ENCODE results near the gene TPM2. TPM values are rescaled to one million over a fixed set of nuclear protein-coding genes. Genes with fewer than 3 reads are reported as not detected.

TPM2 gene
- total RNA-seq, 2 donors from 2014 or later, result 1.4 to 5.9 TPM

DNA sequence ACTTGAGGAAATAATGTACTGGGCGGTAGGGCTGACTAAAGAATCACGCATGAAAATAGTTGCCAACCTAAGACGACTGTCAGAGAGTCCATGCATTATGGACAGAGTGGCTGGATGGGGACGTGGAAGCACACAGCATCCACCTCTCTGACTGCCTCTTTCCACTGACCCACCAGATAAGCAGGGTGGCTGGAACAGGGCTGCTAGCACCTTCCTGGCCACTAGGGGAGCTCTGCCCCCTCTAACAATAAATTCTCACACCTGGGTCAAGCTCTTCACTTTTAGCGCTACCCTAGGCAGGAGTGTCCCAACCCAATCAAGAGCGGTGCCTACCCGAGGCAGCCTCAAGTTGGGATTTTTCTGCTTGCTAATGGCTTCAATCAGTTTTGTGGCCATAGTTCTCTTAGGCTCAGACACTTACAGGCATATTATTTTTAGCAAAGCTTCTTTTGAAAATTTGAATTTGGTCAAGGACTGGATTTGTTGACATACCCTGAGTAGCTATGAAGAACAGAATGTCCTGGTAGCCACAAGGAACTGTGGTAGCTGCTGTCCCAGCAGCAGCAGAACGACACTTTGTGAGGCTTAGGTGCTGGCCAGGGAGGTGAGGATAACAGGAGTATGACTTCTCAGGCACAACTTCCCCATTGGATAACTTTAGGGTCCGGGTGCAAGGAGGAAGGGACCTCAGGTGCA, 6.9 kb upstream of the TPM2 start:
- Mint-ChIP-seq H3K27ac (peak overlapping the region in 1 of 2 donors; percentile 17), H3K36me3 (peaks cover 9% of the 10 kb centered on the region), H3K4me1 (ENCODE audit: low read depth in 2 of 2) (peaks cover 8 to 18% of the 10 kb centered on the region in 2 donors), H3K9me3 (no peaks in the 10 kb centered on the region), H3K27me3 (no peaks in the 10 kb centered on the region), H3K4me3 (no peak overlapping the region)
- peak; percentile 81 to 84 for ATAC-seq
- DNase-seq (ENCODE audit: low spot score), result peak; percentile 69

- no peak for DNase-seq (ENCODE audit: low spot score)
- Mint-ChIP-seq H3K4me3 (no peak overlapping the region), H3K4me1 (ENCODE audit: low read depth in 2 of 2) (peaks cover 14 to 20% of the 10 kb centered on the region in 2 donors), H3K27me3 (no peaks in the 10 kb centered on the region), H3K9me3 (no peaks in the 10 kb centered on the region), H3K36me3 (peaks cover 9% of the 10 kb centered on the region), H3K27ac (no peak overlapping the region)
- no peak for ATAC-seq
These were observed 6.2 kb upstream of the TPM2 start for GRCh38 chr9:35695943-35696401.

DNA sequence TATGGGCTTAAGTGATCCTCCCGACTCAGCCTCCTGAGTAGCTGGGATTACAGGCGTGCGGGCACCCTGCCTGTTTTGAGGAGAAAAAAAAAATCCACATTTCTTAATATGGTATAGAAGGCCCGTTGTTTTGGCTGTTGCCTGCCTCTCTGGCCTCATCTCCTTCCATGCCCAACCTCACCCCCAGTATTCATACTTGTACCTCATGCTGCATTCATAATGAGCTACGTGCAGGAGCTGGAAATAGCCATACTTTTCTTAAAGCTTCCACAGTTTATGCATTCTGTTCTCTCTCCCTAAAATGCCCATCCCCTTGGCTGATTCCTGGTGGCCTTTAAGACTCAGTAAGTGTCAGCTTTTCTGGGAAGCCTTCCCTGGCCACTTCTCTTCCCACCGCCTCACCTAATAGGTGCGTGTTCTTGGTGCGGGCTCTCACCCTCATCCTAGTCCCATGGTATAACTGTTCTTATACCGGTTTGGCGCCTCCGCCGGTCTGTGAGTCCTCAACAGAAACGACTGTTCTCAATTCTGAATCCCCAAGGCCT, 2.1 kb upstream of the TPM2 start:
- no peak for DNase-seq (ENCODE audit: low spot score)
- H3K27me3 Mint-ChIP-seq, result no peaks in the 10 kb centered on the region

DNA sequence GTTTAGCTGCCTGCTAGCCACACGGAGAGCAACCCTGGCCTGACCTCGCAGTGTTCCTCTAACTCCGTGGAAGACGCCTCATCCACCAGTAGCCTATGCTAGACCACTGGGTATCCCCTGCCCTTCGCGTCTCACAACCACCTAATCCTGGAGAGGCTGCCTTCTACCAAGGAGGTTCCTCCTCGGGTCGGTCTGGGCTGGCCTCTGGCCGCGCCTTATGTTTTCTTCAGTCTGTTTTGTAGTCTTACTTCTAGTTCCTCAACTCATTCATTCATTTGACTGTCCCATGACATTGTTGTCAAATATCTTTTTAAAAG, 1.6 kb upstream of the TPM2 start:
- Mint-ChIP-seq H3K36me3 (no peaks in the 10 kb centered on the region), H3K9me3 (no peaks in the 10 kb centered on the region), H3K27me3 (no peaks in the 10 kb centered on the region), H3K4me3 (peak overlapping the region; percentile 91), H3K4me1 (ENCODE audit: low read depth in 2 of 2) (peaks cover 6 to 16% of the 10 kb centered on the region in 2 donors), H3K27ac (peak overlapping the region; percentile 16 to 58)
- ATAC-seq (peak in 1 of 2 donors; percentile 47), DNase-seq (ENCODE audit: low spot score) (no peak)

More for the DNA sequence above, 2.1 kb upstream of the TPM2 start:
- Mint-ChIP-seq H3K27ac (peak overlapping the region; percentile 16 to 58), H3K4me3 (peak overlapping the region; percentile 91), H3K4me1 (ENCODE audit: low read depth in 2 of 2) (peaks cover 11 to 21% of the 10 kb centered on the region in 2 donors), H3K36me3 (peaks cover 4% of the 10 kb centered on the region), H3K9me3 (no peaks in the 10 kb centered on the region)
- no peak for ATAC-seq

- Mint-ChIP-seq H3K36me3 (no peaks in the 10 kb centered on the region), H3K4me3 (peak overlapping the region; percentile 91), H3K4me1 (ENCODE audit: low read depth in 2 of 2) (peaks cover 5 to 16% of the 10 kb centered on the region in 2 donors), H3K9me3 (no peaks in the 10 kb centered on the region), H3K27me3 (no peaks in the 10 kb centered on the region), H3K27ac (peak overlapping the region; percentile 16 to 58)
- peak; percentile 65 to 69 for ATAC-seq
- no peak for DNase-seq (ENCODE audit: low spot score)
These were observed 1.0 kb upstream of the TPM2 start for GRCh38 chr9:35690614-35691333.

DNA sequence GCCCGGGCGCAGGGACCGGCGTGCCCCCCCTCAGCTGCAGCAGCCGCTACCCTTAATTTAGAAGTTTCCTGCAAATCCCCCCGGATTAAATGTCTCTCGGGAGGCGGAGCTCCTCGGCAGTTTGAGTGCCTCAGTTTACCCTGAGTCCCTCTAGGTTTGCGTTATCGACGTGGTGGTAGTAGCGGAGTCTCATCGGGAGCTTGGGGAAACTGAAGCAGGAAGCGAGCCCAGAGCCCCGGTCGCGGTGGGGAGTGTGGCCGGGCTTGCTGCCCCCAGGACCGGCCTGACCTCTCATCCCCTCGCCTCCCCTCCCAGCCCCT, 529 bp upstream of the TPM2 start:
- Mint-ChIP-seq H3K36me3 (no peaks in the 10 kb centered on the region), H3K4me3 (peak overlapping the region; percentile 91), H3K9me3 (no peaks in the 10 kb centered on the region), H3K27me3 (no peaks in the 10 kb centered on the region), H3K4me1 (ENCODE audit: low read depth in 2 of 2) (peaks cover 5 to 16% of the 10 kb centered on the region in 2 donors), H3K27ac (no peak overlapping the region)
- no peak for ATAC-seq
- DNase-seq (ENCODE audit: low spot score), result no peak

DNA sequence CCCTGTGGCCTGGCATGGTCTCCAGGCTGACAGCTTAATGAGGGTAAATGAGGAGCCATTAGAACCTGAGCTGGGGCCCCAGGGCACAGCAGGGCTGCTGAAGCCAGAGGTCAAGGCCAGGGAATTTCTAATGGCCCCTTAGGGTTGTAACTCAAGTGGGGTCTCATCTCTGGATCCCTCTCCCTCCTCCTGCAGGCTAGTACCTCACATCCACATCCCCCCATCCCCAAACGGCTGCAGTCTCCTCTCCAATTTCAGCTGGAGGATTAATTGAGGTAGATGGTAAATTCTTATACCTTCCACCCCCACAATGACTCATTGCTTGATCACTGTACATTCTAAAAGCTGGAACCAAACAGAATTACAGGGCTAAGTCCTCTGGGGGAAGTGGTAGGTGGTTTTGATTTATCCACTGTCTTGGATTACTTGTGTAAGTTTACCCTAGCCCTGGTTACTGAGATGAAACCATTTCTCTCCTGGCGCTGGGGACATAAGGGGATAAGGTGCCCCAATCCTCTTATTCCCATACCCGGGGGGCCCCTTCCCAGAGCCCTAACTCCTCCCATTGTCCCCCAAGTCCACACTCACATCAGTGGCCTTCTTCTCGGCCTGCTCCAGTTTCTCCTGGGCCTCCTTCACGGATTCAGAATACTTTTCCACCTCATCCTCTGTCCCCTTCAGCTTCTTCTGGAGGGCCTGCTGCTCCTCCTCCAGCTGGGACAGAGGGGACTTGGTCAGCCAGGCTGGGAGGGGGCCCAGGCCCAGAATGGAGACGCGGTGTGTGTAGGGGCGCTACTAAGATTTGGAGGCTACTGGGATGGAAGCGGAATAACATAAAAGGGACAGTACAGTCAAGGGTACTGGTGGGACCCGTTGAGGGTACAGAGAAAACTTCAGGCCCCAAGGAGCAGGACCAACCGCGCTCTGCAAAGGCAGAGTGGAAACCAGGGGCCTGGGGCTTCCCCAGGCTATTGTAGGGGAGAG, 875 bp downstream of the TPM2 start:
- no peaks in the 10 kb centered on the region for H3K27me3 Mint-ChIP-seq
- no peak overlapping the region for H3K27ac Mint-ChIP-seq
- DNase-seq (ENCODE audit: low spot score) (no peak), ATAC-seq (no peak)
- no peaks in the 10 kb centered on the region for H3K36me3 Mint-ChIP-seq
- H3K9me3 Mint-ChIP-seq, result no peaks in the 10 kb centered on the region
- peak overlapping the region; percentile 31 for H3K4me3 Mint-ChIP-seq
- H3K4me1 Mint-ChIP-seq (ENCODE audit: low read depth in 2 of 2), result peaks cover 5 to 16% of the 10 kb centered on the region in 2 donors

DNA sequence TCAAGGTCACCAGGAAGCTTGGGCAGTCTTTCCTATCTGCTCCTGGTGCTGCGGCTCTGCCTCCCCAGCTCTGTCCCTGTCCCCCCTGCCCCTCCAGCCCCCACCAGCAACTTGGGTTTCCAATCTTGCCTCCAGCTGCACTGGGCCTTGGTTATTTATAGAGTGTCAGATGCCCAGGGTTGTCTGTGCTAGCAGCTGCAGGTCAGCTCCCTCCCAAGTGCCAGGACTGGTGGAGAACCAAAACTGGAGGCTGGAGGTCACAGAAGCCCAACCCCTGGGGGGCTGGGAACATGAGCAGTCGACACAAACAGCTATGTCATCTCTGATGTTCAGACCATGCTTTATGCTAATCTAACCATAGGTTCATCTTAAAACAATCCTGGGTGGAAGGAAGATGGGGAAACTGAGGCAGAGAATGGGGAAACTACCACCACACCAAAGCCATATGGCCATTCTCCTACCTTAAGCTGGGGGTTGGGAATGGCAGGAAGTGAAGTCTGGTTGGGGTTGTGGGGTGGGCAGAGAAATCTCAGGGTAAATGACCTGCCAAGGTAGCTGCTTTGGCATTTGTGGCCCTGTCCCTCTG, 1.7 kb downstream of the TPM2 start:
- ATAC-seq (no peak), DNase-seq (ENCODE audit: low spot score) (no peak)
- H3K27me3 Mint-ChIP-seq, result no peaks in the 10 kb centered on the region
- H3K4me3 Mint-ChIP-seq, result no peak overlapping the region
- H3K27ac Mint-ChIP-seq, result no peak overlapping the region
- H3K4me1 Mint-ChIP-seq (ENCODE audit: low read depth in 2 of 2), result peaks cover 5 to 16% of the 10 kb centered on the region in 2 donors
- no peaks in the 10 kb centered on the region for H3K9me3 Mint-ChIP-seq
- no peaks in the 10 kb centered on the region for H3K36me3 Mint-ChIP-seq

DNA sequence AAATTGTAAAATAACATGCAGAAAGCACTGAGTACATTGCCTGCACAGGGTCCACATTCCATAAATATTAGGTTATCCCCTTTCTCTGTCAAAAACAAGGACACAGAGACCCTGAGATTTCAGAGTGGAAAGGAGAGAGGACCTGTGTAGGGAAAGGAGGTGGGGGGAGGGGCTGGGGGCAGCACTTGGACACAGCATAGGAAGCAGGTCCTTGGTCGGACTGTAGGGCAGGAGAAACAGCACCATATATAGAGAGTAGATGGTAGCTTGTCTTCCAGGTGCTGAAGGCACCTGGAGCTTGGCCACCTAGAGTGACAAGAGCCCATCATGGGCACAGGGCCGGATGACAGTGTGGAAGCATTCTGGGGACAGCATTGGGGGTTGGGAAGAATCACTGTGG, 2.4 kb downstream of the TPM2 start:
- ATAC-seq (no peak), DNase-seq (ENCODE audit: low spot score) (no peak)
- Mint-ChIP-seq H3K36me3 (no peaks in the 10 kb centered on the region), H3K27ac (no peak overlapping the region), H3K9me3 (no peaks in the 10 kb centered on the region), H3K27me3 (no peaks in the 10 kb centered on the region), H3K4me1 (ENCODE audit: low read depth in 2 of 2) (peaks cover 5 to 16% of the 10 kb centered on the region in 2 donors), H3K4me3 (no peak overlapping the region)

DNA sequence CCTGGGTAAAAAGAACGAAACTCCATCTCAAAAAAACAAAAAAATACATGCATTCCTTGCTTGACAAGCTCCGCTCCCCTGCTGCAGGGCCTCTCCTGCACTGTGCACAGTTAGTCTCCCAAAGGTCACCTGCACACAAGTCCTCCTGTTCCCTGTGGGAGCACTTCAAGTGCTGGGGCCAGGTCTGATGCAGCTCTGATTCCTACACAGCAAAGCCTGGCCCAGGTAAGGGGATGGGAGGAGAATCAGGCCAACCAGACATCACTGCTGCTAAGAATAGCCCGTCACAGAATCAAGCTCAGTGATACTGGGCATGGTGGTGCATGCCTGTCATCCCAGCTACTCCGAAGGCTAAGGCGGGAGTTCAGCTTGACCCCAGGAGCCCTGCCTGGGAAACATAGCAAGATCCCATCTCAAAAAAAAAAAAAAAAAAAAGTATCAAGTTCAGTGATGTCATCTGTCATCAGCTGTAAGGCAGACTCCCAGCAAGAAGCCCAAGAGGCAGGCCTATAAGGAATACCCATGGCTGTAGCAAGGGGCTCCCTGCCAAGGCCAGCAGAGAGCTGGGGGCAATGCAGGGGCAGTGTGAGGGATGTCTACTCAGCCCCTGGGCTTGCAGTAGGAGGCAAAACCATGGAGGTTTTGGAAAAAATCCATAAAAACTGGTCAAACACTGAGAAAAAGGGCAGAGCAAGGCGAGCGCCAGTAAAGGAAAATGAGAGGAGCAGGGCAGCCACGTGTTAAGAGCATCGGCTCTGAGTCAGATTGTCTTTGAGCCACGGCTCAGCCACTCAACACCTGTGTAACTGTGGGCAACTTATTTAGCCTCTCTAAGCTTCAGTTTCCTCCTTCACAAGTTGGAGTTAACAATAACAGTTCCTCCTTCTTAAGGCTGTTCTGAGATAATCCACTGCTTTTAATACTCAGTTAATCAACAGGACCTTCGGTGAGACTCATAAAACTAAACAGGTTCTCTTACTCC, 3.2 kb downstream of the TPM2 start:
- ATAC-seq (no peak), DNase-seq (ENCODE audit: low spot score) (no peak)
- Mint-ChIP-seq H3K4me1 (ENCODE audit: low read depth in 2 of 2) (peaks cover 4 to 11% of the 10 kb centered on the region in 2 donors), H3K36me3 (no peaks in the 10 kb centered on the region), H3K27me3 (no peaks in the 10 kb centered on the region), H3K4me3 (no peak overlapping the region), H3K27ac (no peak overlapping the region), H3K9me3 (no peaks in the 10 kb centered on the region)

GRCh38 chr9:35685506-35685905, 4.2 kb downstream of the TPM2 start:
- Mint-ChIP-seq H3K9me3 (no peaks in the 10 kb centered on the region), H3K27me3 (no peaks in the 10 kb centered on the region), H3K4me1 (ENCODE audit: low read depth in 2 of 2) (peaks cover 3 to 11% of the 10 kb centered on the region in 2 donors), H3K4me3 (no peak overlapping the region), H3K36me3 (no peaks in the 10 kb centered on the region), H3K27ac (no peak overlapping the region)
- DNase-seq (ENCODE audit: low spot score) (no peak), ATAC-seq (no peak)

- DNase-seq (ENCODE audit: low spot score) (no peak), ATAC-seq (no peak)
- peaks cover 3 to 11% of the 10 kb centered on the region in 2 donors for H3K4me1 Mint-ChIP-seq (ENCODE audit: low read depth in 2 of 2)
- no peaks in the 10 kb centered on the region for H3K27me3 Mint-ChIP-seq
- no peaks in the 10 kb centered on the region for H3K36me3 Mint-ChIP-seq
- H3K4me3 Mint-ChIP-seq, result no peak overlapping the region
- H3K27ac Mint-ChIP-seq, result no peak overlapping the region
- H3K9me3 Mint-ChIP-seq, result no peaks in the 10 kb centered on the region
These were observed 4.8 kb downstream of the TPM2 start for GRCh38 chr9:35684921-35685320.
